Activated CD8-positive, alpha-beta memory T cell treated with anti-CD3 and anti-CD28 coated beads for 24 hours (primary cell): ENCODE data around the gene GCLM.
"Not testable (repeated sequence)": the region's sequence is repeated elsewhere in the genome, so short reads cannot be mapped to it uniquely, and the experiment has no call there.

Source experiments
- DNase-seq: peaks from one replicate; pipeline ENCODE4 v3.0.0-alpha.2; 2020

Gene GCLM

GRCh38 chr1:93909146-93910050, at the start of gene GCLM:
Gene GCLM, minus strand, starts transcription at chr1:93909430. Its CDS starts 267 bp downstream, at chr1:93909163.
- peak; percentile 96 for DNase-seq

- DNase-seq, result no peak
These were observed 49.5 kb upstream of the GCLM start for GRCh38 chr1:93958726-93959100.

- DNase-seq, result no peak
These were observed 48.9 kb upstream of the GCLM start for GRCh38 chr1:93958032-93958725.

- no peak for DNase-seq
These were observed 46.5 kb upstream of the GCLM start for GRCh38 chr1:93955765-93956164.

GRCh38 chr1:93947002-93947686, 37.9 kb upstream of the GCLM start:
- DNase-seq, result not testable (repeated sequence)

GRCh38 chr1:93938461-93939145, 29.4 kb upstream of the GCLM start:
- DNase-seq, result no peak

- no peak for DNase-seq
These were observed 28.8 kb upstream of the GCLM start for GRCh38 chr1:93937997-93938396.

- no peak for DNase-seq
These were observed 16.0 kb upstream of the GCLM start for GRCh38 chr1:93925206-93925605.

- no peak for DNase-seq
These were observed 10.6 kb upstream of the GCLM start for GRCh38 chr1:93919780-93920179.

GRCh38 chr1:93917302-93917701, 8.1 kb upstream of the GCLM start:
- no peak for DNase-seq

- DNase-seq, result not testable (repeated sequence)
These were observed 1.6 kb upstream of the GCLM start for GRCh38 chr1:93910880-93911279.

GRCh38 chr1:93910305-93910704, 1.1 kb upstream of the GCLM start:
- no peak for DNase-seq

GRCh38 chr1:93908394-93909145, 660 bp downstream of the GCLM start:
- DNase-seq, result peak; percentile 84

GRCh38 chr1:93907718-93908117, 1.5 kb downstream of the GCLM start:
- no peak for DNase-seq

GRCh38 chr1:93906480-93906879, 2.8 kb downstream of the GCLM start:
- DNase-seq, result no peak

- DNase-seq, result no peak
These were observed 3.5 kb downstream of the GCLM start for GRCh38 chr1:93905734-93906133.

- DNase-seq, result no peak
These were observed 4.2 kb downstream of the GCLM start for GRCh38 chr1:93905051-93905450.

- DNase-seq, result no peak
These were observed 5.0 kb downstream of the GCLM start for GRCh38 chr1:93904228-93904627.

- DNase-seq, result no peak
These were observed 8.3 kb downstream of the GCLM start for GRCh38 chr1:93900723-93901504.

GRCh38 chr1:93899543-93900207, 9.6 kb downstream of the GCLM start:
- no peak for DNase-seq

GRCh38 chr1:93888900-93889299, 20.3 kb downstream of the GCLM start:
- DNase-seq, result no peak
